PC-3 (cell line): Measurements from ENCODE around the gene PLXNC1. TPM values are rescaled to one million over a fixed set of nuclear protein-coding genes. Genes with fewer than 3 reads are reported as not detected.

Experiments
- ATAC-seq: fragments of 200-7000 bp; cut with Tn5 transposase; 2 replicates; pipeline ENCODE4 v1.9.1; 2020; ENCODE audit warnings: mild to moderate bottlenecking, moderate library complexity
- BruUV-seq: library from RNA; stranded (reverse); fragments of 400-500 nt; replicated peaks from 2 replicates; lab custom pipeline; 2021; lab: Mats Ljungman, UMichigan
- CTCF ChIA-PET: fragments of 300-600 bp; sonication (Branson Sonifier 250); formaldehyde crosslinking; loops from one replicate; lab custom pipeline; 2022; ENCODE audit warnings: antibody characterized with exemption; lab: Charles Lee
- POLR2A ChIA-PET: fragments of 300-600 bp; sonication (Branson Sonifier 250); formaldehyde crosslinking; loops from one replicate; lab custom pipeline; 2022; ENCODE audit warnings: antibody characterized with exemption; ENCODE audit not compliant: unreplicated experiment; lab: Charles Lee
- DNase-seq: peaks from one replicate; pipeline ENCODE4 v3.0.0-alpha.2; 2015
- H2AFZ ChIP-seq: fragments of 300-600 bp; sonication (generic); 2 replicates; pipeline ENCODE4 v1.6.0; 2016; ENCODE audit warnings: antibody characterized with exemption, low read length
- H3F3A ChIP-seq: fragments of 300-600 bp; sonication (generic); one replicate; pipeline ENCODE4 v1.6.0; 2017; ENCODE audit warnings: antibody characterized with exemption, low read length, control low read depth, mild to moderate bottlenecking; ENCODE audit not compliant: unreplicated experiment
- H3K27ac ChIP-seq: fragments of 300-600 bp; sonication (generic); 2 replicates; pipeline ENCODE4 v1.5.1; 2016; ENCODE audit warnings: mild to moderate bottlenecking, low read length
- H3K27me3 ChIP-seq: fragments of 300-600 bp; sonication (generic); 2 replicates; pipeline ENCODE4 v1.6.1; 2016; ENCODE audit warnings: low read length, mixed read lengths
- H3K36me3 ChIP-seq: fragments of 300-600 bp; sonication (generic); 2 replicates; pipeline ENCODE4 v1.6.1; 2016; ENCODE audit warnings: low read depth, mixed run types, low read length, mixed read lengths
- H3K4me1 ChIP-seq: fragments of 300-600 bp; sonication (generic); 2 replicates; pipeline ENCODE4 v1.5.1; 2016; ENCODE audit warnings: low read length; ENCODE audit not compliant: insufficient read depth
- H3K4me2 ChIP-seq: fragments of 300-600 bp; sonication (generic); 2 replicates; pipeline ENCODE4 v1.6.0; 2016; ENCODE audit warnings: low read length
- H3K4me3 ChIP-seq: fragments of 300-600 bp; sonication (generic); 2 replicates; pipeline ENCODE4 v1.5.1; 2016; ENCODE audit warnings: mild to moderate bottlenecking, low read length, mixed read lengths
- H3K79me2 ChIP-seq: fragments of 300-600 bp; sonication (generic); 2 replicates; pipeline ENCODE4 v1.6.1; 2017; ENCODE audit warnings: low read length, mixed read lengths
- H3K9ac ChIP-seq: fragments of 300-600 bp; sonication (generic); 2 replicates; pipeline ENCODE4 v1.6.0; 2016; ENCODE audit warnings: mild to moderate bottlenecking, low read length
- H3K9me2 ChIP-seq: fragments of 300-600 bp; sonication (generic); replicated peaks from 2 replicates; pipeline ENCODE4 v1.6.1; 2016; ENCODE audit warnings: mixed run types, low read length, mixed read lengths
- H3K9me3 ChIP-seq: fragments of 300-600 bp; sonication (generic); 2 replicates; pipeline ENCODE4 v1.6.1; 2016; ENCODE audit warnings: low read length, mixed read lengths
- H4K20me1 ChIP-seq: fragments of 300-600 bp; sonication (generic); 2 replicates; pipeline ENCODE4 v1.6.1; 2016; ENCODE audit warnings: low read length, mixed read lengths
- CTCF ChIP-seq: fragments of 300-600 bp; sonication (generic); conservative IDR thresholded peaks from 2 replicates; pipeline ENCODE4 v1.5.1; 2017; ENCODE audit warnings: antibody characterized with exemption, low read depth, mild to moderate bottlenecking, low read length
- EZH2 ChIP-seq: fragments of 300-600 bp; sonication (generic); IDR thresholded peaks from one replicate; pipeline ENCODE4 v1.6.1; 2017; ENCODE audit warnings: antibody characterized with exemption, mild to moderate bottlenecking, low read length; ENCODE audit not compliant: unreplicated experiment
- EZH2phosphoT487 ChIP-seq: fragments of 300-600 bp; sonication (generic); IDR thresholded peaks from 2 replicates; pipeline ENCODE4 v1.6.1; 2018; ENCODE audit warnings: mild to moderate bottlenecking, antibody characterized with exemption, low read length, borderline replicate concordance
- intact Hi-C: fragments of 100-400 bp; cut with micrococcal nuclease; formaldehyde crosslinking; loops from 2 replicates; pipeline ENCODE4 v1.9.0; 2023
- total RNA-seq: library from RNA; depleted of rRNA; stranded (reverse); fragments of >200 nt; gene quantifications from 2 replicates; pipeline ENCODE4 v1.2.3, GENCODE V29; 2014

PLXNC1 gene
- total RNA-seq, 1 experiment from 2014 or later, result 0.15 TPM

- H3K36me3 ChIP-seq, result peaks cover 31% of the 10 kb centered on the region
- TF ChIP-seq CTCF, result no peak
- TF ChIP-seq EZH2, result no peak
- no peak for TF ChIP-seq EZH2phosphoT487
- intact Hi-C loops, result no loop called here
- H3K4me2 ChIP-seq, result no peak overlapping the region
- BruUV-seq, result no TSS peak
- no peak overlapping the region for H2AFZ ChIP-seq
- no peak overlapping the region for H3K9ac ChIP-seq
- no peaks in the 10 kb centered on the region for H3K27me3 ChIP-seq
- ChIA-PET POLR2A (no interaction called here), CTCF (no interaction called here)
- H4K20me1 ChIP-seq, result no peaks in the 10 kb centered on the region
- H3K79me2 ChIP-seq, result no peaks in the 10 kb centered on the region
- H3K27ac ChIP-seq, result no peak overlapping the region
- H3K4me1 ChIP-seq, result no peaks in the 10 kb centered on the region
- H3K4me3 ChIP-seq, result no peak overlapping the region
- ATAC-seq (no peak), DNase-seq (no peak)
- 0 out of 2 replicates have a peak, but pooled peaks cover 13% of the 10 kb centered on the region for H3K9me3 ChIP-seq
- H3F3A ChIP-seq, result no peaks in the 10 kb centered on the region
- no peaks in the 10 kb centered on the region for H3K9me2 ChIP-seq
Measured at GRCh38 chr12:94318181-94318580, 169.8 kb downstream of the PLXNC1 start.

GRCh38 chr12:94320109-94320508, 171.7 kb downstream of the PLXNC1 start:
- H4K20me1 ChIP-seq, result no peaks in the 10 kb centered on the region
- no peaks in the 10 kb centered on the region for H3K4me1 ChIP-seq
- intact Hi-C loops, result no loop called here
- 0 out of 2 replicates have a peak, but pooled peaks cover 13% of the 10 kb centered on the region for H3K9me3 ChIP-seq
- H3F3A ChIP-seq, result no peaks in the 10 kb centered on the region
- CTCF ChIA-PET, result no interaction called here
- H3K79me2 ChIP-seq, result no peaks in the 10 kb centered on the region
- no peak overlapping the region for H2AFZ ChIP-seq
- H3K36me3 ChIP-seq, result peaks cover 38% of the 10 kb centered on the region
- H3K4me3 ChIP-seq, result no peak overlapping the region
- H3K4me2 ChIP-seq, result no peak overlapping the region
- TF ChIP-seq EZH2, result no peak
- no peak for TF ChIP-seq EZH2phosphoT487
- TF ChIP-seq CTCF, result no peak
- POLR2A ChIA-PET, result no interaction called here
- H3K9ac ChIP-seq, result no peak overlapping the region
- BruUV-seq, result no TSS peak
- no peaks in the 10 kb centered on the region for H3K27me3 ChIP-seq
- H3K27ac ChIP-seq, result no peak overlapping the region
- H3K9me2 ChIP-seq, result no peaks in the 10 kb centered on the region
- ATAC-seq (no peak), DNase-seq (no peak)

DNA sequence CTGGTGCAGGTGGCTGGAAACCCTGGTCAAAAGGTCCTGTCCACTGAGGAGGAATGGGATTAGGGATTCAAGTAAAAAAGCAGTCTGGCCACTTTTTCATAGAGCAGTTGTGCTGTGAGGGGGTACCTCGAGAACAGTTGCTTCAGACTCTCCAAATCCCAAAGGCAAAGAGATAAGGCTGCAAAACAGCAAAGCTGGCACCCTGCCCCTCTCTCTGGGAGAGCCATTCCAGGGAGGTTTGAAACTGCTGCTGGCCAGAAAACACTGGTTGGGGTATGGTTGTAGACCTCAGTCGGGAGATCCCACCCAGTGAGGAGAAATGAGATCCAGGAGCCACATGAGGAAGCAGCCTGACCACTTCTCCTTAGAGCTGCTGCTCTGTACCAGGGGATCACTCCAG, 174.0 kb downstream of the PLXNC1 start:
- no peak overlapping the region for H2AFZ ChIP-seq
- H4K20me1 ChIP-seq, result no peaks in the 10 kb centered on the region
- intact Hi-C loops, result no loop called here
- no peak for ATAC-seq
- TF ChIP-seq EZH2 (no peak), CTCF (no peak), EZH2phosphoT487 (no peak)
- POLR2A ChIA-PET, result no interaction called here
- H3K36me3 ChIP-seq, result peaks cover 42% of the 10 kb centered on the region
- no peaks in the 10 kb centered on the region for H3K9me2 ChIP-seq
- no peaks in the 10 kb centered on the region for H3F3A ChIP-seq
- no peak overlapping the region for H3K27ac ChIP-seq
- no peak overlapping the region for H3K4me3 ChIP-seq
- DNase-seq, result no peak
- no peaks in the 10 kb centered on the region for H3K79me2 ChIP-seq
- H3K4me1 ChIP-seq, result peaks cover 13% of the 10 kb centered on the region
- H3K9me3 ChIP-seq, result 0 out of 2 replicates have a peak, but pooled peaks cover 13% of the 10 kb centered on the region
- no TSS peak for BruUV-seq
- H3K4me2 ChIP-seq, result no peak overlapping the region
- no peak overlapping the region for H3K9ac ChIP-seq
- H3K27me3 ChIP-seq, result no peaks in the 10 kb centered on the region
- CTCF ChIA-PET, result no interaction called here
